SK-N-DZ (cell line): ENCODE data around the gene SCARB2. TPM values are rescaled to one million over a fixed set of nuclear protein-coding genes. Genes with fewer than 3 reads are reported as not detected.
A peak's percentile ranks its signal among the peaks of the same experiment; 100 is the strongest.
"Not testable (repeated sequence)": the region's sequence is repeated elsewhere in the genome, so short reads cannot be mapped to it uniquely, and the experiment has no call there.

ENCODE experiments used
- DNase-seq: peaks from one replicate; pipeline ENCODE4 v3.0.0-alpha.2; 2015; ENCODE audit warnings: low spot score
- polyA plus RNA-seq, 2 experiments: library from polyadenylated mRNA; depleted of rRNA; stranded (reverse); fragments of >200 nt; gene quantifications; 2 replicates each; pipeline ENCODE4 v1.2.3, GENCODE V29; 2014

SCARB2 gene
- 91.5 and 92.6 TPM in 2 replicates for polyA plus RNA-seq (2014; cell fraction: cytosol; rRNA removed)
- 42.6 and 47.0 TPM in 2 replicates for polyA plus RNA-seq (2014; cell fraction: nucleus; rRNA removed)

DNA sequence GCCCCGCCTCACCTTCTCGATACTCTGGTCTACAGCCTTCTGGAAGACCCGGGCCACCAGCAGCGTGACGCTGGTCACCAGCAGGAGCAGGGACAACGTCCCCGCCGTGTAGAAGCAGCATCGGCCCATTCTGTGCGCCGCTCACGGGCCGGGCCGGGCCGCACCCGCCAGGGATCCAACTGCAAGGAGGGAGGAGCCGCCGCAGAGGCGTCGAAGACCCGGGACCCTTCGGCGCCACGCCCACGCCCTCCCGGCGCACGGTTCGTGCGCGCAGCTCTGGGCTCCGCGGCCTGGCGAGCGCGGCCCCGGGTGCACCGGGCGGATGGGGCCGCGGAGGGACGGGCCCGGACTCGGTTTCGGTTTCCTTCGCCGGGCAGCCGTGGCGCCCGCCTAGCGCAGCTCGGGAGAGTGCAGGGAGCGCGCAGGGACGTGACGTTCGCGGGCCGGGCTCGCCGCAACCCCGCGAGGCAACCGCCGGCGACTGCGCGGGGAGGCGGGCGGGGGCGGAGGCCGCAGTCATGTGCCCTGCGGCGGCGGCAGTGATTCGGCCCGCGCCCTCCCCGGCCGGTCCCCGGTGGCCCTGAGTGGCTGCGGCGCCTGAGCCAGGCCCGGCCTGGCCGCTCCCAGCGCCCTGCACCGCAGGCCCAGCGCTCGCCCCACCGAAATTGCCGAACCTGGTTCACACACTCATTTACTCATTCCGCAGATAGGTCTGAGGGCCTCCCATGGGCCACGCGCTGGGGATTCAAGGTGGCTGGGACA, at the start of gene SCARB2:
SCARB2 (minus strand) TSS at position 410 of the 762 bp plus-strand sequence; CDS start at position 129, 281 bp downstream.
- peak; percentile 68 for DNase-seq

DNA sequence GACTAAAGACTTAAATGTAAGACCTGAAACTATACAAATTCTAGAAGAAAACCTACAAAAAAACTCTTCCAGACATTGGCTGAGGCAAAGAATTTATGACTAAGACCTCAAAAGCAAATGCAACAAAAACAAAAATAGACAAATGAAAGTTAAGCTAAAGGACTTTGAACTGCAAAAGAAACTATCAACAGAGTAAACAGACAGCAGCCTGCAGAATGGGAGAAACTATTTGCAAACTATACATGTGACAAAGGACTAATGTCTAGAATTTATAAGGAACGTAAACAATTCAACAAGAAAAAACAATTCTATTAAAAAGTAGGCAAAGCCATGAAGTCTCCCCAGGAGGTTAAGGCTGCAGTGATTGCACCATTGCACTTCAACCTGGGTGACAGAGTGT, 46.9 kb upstream of the SCARB2 start:
- DNase-seq: no peak

DNA sequence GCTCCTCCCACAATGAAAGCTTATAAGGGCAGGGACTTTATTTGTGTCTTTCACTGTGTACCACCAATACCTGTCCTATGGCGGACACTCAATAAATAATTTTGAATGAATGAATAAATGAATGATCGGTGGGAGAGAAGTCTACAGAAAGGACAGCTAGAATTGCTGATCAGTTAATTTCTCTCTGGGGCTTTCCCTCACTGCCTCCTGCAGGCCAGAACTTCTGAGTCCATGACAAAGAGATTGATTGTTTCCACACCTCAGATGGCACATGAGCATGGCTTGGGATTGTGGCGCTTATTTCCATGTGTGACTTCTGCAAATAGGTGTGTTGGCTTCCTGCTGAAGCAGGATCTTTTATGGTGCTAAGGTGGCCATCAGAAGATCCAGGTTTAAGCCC, 44.2 kb upstream of the SCARB2 start:
- no peak for DNase-seq

GRCh38 chr4:76256968-76257367, 43.3 kb upstream of the SCARB2 start:
- no peak for DNase-seq

- no peak for DNase-seq
Observed at GRCh38 chr4:76256032-76256431, 42.4 kb upstream of the SCARB2 start.

GRCh38 chr4:76253511-76253910, 39.9 kb upstream of the SCARB2 start:
- DNase-seq: no peak

DNA sequence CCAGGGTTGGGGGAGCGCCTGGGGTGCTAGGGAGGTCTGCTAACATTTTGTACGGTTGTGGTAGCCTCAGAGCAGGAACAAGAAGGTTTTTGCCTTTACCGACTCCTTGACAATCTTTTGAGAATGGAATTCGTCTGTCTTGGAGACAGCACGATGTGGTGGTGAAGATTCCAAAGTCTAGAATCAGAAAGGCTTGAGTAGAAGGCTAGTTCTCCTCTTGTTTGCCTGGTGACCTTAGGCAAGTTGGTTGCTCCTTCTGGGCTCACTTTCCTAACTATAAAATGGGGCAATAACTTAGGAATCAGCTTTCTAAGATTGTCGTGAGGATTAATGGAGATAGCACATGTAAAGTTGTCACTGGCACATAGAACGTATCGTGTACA, 38.6 kb upstream of the SCARB2 start:
- DNase-seq: no peak

- DNase-seq: peak; percentile 41
Observed at GRCh38 chr4:76251441-76252270, 38.0 kb upstream of the SCARB2 start, which contains the start of gene FAM47E. Gene FAM47E (plus strand): TSS chr4:76251721. CDS start chr4:76251747, 26 bp downstream.

DNA sequence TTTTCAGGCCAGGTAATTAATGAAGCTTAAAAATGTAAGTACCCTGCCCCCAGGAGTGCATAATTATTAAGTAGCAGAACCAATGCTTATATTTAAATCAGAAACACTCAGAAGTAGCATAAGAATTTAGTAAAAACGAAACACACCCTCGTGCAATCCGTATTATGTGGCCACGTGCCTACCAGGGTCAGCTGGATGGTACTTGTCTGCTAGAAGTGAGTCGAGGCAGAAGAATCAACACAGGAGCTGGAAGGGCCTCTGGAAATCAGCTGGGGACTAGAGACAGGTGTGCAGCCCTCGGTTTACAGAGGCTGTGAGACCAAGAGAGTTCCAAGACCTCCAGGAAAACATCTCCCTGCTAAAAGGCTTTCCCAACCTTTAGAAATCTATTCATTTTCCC, 37.3 kb upstream of the SCARB2 start:
- DNase-seq: peak; percentile 4

DNA sequence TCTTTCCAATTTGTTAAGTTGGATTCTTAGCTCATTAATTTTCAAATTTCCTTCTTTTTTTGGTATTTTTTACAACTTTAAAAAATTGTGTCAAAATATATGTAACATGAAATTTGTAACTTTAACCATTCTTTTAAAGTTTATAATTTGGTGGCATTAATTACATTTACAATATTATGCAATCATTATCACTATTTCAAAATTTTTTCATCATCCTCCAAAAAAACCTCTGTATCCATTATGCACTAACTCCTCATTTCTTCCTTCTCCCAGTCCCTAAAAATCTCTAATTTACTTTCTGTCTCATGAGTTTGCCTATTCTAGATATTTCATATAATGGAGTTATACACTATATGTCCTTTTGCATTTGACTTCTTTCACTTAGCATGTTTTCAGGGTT, 33.2 kb upstream of the SCARB2 start:
- DNase-seq: no peak

DNA sequence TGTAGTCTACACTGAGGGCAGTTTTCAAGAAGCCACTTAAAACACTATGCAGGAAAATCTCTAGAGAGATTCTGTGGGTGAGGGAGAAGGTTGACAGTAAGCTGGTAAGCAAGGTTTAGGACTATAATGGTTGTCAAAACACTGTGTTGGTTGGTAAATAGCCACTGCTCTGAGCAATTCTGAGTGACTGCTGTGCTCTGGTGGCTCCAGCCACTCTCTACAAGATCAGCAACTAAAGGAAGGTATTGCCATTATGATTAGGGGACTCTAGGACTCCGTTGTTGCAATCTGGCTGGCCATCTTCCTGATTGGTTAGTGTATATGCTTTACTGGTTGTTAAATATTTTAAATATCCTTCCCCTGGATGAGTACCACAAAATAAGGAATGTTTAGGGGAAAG, 32.4 kb upstream of the SCARB2 start:
- no peak for DNase-seq

DNA sequence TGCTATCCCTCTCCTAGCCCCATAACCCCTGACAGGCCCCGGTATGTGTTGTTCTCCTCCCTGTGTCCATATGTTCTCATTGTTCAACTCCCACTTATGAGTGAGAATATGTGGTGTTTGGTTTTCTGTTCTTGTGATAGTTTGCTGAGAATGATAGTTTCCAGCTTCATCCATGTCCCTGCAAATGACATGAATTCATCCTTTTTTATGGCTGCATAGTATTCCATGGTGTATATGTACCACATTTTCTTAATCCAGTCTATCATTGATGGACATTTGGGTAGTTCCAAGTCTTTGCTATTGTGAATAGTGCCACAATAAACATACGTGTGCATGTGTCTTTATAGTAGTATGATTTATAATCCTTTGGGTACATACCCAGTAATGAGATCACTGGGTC, 30.3 kb upstream of the SCARB2 start:
- DNase-seq: not testable (repeated sequence)

GRCh38 chr4:76240236-76240635, 26.6 kb upstream of the SCARB2 start:
- no peak for DNase-seq

DNA sequence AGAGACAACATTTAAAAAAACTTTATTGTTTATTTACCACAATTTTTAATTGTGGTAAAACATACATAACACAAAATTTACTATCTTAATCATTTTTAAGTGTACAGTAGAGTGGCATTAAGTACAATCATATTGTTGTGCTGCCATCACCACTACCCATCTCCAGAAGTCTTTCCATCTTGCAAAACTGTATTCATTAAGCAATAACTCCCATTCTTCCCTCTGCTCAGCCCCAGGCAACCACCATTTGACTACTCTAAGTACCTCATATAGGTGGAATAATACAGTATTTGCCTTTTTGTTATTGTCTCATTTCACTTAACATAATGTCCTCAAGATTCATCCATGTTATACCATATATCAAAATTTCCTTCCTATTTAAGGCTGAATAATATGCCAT, 25.1 kb upstream of the SCARB2 start:
- no peak for DNase-seq

- DNase-seq: no peak
Observed at GRCh38 chr4:76238236-76238635, 24.6 kb upstream of the SCARB2 start.

- DNase-seq: no peak
Observed at GRCh38 chr4:76235915-76236314, 22.3 kb upstream of the SCARB2 start.

DNA sequence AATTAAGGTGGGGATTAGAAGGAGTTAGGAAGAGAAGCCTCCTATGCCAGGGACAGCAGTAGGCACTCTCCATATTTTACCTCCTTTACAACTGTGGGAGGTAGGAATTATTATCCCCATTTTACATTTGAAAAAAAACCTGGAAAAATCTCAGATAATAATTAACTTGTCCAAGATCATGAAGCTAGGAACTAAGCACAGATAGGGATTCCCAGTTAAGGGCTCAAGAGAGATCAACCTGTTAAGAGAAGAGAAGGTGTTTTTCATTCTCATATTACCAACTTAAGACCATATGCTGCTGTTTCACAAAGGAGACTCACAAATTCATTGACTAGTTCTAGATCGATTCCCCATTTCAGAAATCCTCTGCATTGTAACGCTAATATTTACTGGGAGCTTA, 21.8 kb upstream of the SCARB2 start:
- DNase-seq: no peak

GRCh38 chr4:76234679-76235044, 21.0 kb upstream of the SCARB2 start:
- no peak for DNase-seq

DNA sequence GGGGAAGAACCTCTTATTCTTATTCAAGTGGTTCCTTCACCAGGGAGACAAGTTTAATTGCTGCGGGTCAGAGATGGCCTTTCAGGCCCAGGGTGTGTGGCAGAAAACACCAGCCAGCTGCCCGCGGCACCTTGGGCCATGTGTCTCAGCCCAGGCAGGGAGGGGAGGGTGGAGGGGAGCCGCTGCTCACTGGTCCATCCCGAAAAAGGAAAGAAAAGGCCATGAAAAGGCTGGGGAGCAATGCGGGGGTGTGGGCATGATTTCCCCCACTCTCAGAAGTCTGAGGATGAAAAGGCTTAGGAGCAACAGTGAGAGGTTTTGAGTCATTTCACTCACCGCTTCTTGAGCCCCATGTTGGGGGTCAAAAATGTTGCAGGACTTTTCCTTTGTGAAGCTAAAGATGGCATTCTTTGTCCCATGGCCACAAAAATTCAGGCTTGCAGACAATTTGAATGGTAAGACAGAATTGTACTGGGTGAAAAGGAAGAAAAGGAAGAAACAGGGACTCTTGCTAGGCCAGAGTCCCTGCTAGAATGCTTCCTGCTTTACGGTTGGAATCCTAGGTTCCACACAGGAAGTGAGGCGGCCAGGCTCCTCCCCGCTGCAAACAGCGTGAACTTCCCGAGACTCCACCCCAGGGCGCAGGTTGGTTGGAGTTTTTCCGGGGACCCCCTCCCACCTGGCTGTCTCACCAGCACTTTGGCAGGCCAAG, 20.5 kb upstream of the SCARB2 start:
- DNase-seq: peak; percentile 37

GRCh38 chr4:76233529-76233928, 19.9 kb upstream of the SCARB2 start:
- no peak for DNase-seq

GRCh38 chr4:76233083-76233482, 19.5 kb upstream of the SCARB2 start:
- DNase-seq: no peak

GRCh38 chr4:76232681-76233080, 19.1 kb upstream of the SCARB2 start:
- DNase-seq: no peak
